ENCODE results near the gene VPS54.

Gene VPS54

DNA sequence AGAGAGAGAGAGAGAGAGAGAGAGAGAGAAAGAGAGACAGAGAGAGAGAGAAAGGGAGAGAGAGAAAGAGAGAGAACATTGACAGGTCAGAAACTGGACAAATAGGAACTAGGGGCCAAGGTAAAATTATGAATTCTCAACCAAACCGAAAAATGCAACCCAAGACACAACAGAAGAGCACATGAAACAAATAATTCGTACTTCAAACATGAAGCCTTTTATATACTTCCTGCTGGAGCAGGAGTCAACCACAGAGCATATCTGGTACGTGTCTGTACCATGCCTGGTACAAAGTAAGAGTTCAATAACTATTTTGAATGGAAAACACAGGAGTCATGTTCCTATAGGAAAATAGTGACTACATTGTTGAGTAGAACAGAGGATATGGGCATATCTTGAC lies 6.5 kb upstream of the VPS54 start:
- Histone ChIP-seq H3K27ac (replicated peaks) (no peak overlapping the region), H3K27me3 (ENCODE audit: insufficient read depth, poor library complexity, severe bottlenecking) (no peaks in the 10 kb centered on the region), H3K4me3 (replicated peaks; ENCODE audit: insufficient read depth, low read length) (no peak overlapping the region)
- TF ChIP-seq GABPA (IDR thresholded peaks at IDR 0.05; ENCODE audit: low read depth): no peak
- no peak for TF ChIP-seq CTCF (IDR thresholded peaks at IDR 0.05; ENCODE audit: insufficient read depth, low read length)
- TF ChIP-seq SPI1 (IDR thresholded peaks at IDR 0.05; ENCODE audit: borderline replicate concordance, low read depth): no peak
- no peak for TF ChIP-seq REST (IDR thresholded peaks at IDR 0.05; ENCODE audit: insufficient replicate concordance, low read depth)
- no peak for TF ChIP-seq POLR2AphosphoS5 (IDR thresholded peaks at IDR 0.05; ENCODE audit: low read depth)
- DNase-seq (ENCODE audit: low read depth in 1 of 2, low spot score in 1 of 2): no peak

- no peak overlapping the region for H3K4me3 ChIP-seq (replicated peaks; ENCODE audit: insufficient read depth, low read length)
- no peak overlapping the region for H3K27ac ChIP-seq (replicated peaks)
- TF ChIP-seq POLR2AphosphoS5 (IDR thresholded peaks at IDR 0.05; ENCODE audit: low read depth): no peak
- TF ChIP-seq REST (IDR thresholded peaks at IDR 0.05; ENCODE audit: insufficient replicate concordance, low read depth): no peak
- no peak for TF ChIP-seq CTCF (IDR thresholded peaks at IDR 0.05; ENCODE audit: insufficient read depth, low read length)
- no peak for TF ChIP-seq SPI1 (IDR thresholded peaks at IDR 0.05; ENCODE audit: borderline replicate concordance, low read depth)
- no peak for TF ChIP-seq GABPA (IDR thresholded peaks at IDR 0.05; ENCODE audit: low read depth)
- no peak for DNase-seq (ENCODE audit: low read depth in 1 of 2, low spot score in 1 of 2)
- H3K27me3 ChIP-seq (ENCODE audit: insufficient read depth, poor library complexity, severe bottlenecking): no peaks in the 10 kb centered on the region
Measured at GRCh38 chr2:64024259-64024949, 5.2 kb upstream of the VPS54 start.

DNA sequence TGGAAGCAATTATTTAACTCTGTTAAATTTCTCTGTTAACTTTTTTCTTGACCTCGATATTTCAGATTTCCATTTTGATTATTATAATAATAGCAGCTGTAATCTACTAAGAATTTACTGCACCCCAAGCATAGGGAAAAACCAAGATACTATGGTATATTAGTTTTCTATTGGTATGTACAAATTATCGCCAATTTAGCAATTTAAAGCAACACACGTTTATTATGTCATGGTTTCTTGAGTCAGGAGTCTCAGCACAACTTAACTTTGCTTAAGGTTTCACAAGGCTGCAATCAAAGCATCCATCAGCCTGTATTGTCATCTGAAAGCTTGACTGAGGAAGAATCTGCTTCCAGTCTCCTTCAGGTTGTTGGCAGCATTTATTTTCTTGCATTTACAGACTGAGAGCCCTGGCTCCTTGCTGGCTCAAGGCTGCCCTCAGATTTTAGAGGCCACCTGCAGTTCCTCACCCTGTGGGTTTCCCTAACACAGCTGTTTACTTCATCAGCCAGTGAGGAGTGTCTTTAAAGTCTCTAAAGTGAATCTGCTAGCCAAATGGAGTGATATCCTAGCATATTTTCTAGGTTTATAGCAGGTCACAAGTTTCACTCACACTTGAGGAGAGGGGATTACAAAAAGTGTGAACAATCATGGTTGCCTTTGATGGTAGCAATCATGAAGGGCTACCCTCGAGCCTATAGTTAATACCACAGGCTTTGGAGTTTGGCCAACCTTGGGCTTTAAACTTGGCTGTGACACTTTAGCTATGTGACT lies 4.4 kb upstream of the VPS54 start:
- Histone ChIP-seq H3K27ac (replicated peaks) (no peak overlapping the region), H3K27me3 (ENCODE audit: insufficient read depth, poor library complexity, severe bottlenecking) (no peaks in the 10 kb centered on the region), H3K4me3 (replicated peaks; ENCODE audit: insufficient read depth, low read length) (no peak overlapping the region)
- TF ChIP-seq CTCF (IDR thresholded peaks at IDR 0.05; ENCODE audit: insufficient read depth, low read length) (no peak), POLR2AphosphoS5 (IDR thresholded peaks at IDR 0.05; ENCODE audit: low read depth) (no peak), SPI1 (IDR thresholded peaks at IDR 0.05; ENCODE audit: borderline replicate concordance, low read depth) (no peak), GABPA (IDR thresholded peaks at IDR 0.05; ENCODE audit: low read depth) (no peak), REST (IDR thresholded peaks at IDR 0.05; ENCODE audit: insufficient replicate concordance, low read depth) (no peak)
- DNase-seq (ENCODE audit: low read depth in 1 of 2, low spot score in 1 of 2): no peak

Measured in HL-60 (cell line).